Skin epidermis (tissue), 12 donors: ENCODE measurements around the gene ALOX12B.
"Not testable (repeated sequence)": the region's sequence is repeated elsewhere in the genome, so short reads cannot be mapped to it uniquely, and the experiment has no call there.

Experiments
- H3K27ac ChIP-seq, 21 experiments: fragments of 200-600 bp; sonication (generic) in 11 of 21; one replicate each; pipeline ENCODE4 v1.5.0; 2020; ENCODE audit warnings: mild to moderate bottlenecking in 3 of 21, inconsistent platforms in 2 of 21, moderate library complexity in 2 of 21
- H3K4me3 ChIP-seq, 7 experiments: fragments of 200-600 bp; sonication (generic) in 2 of 7; one replicate each; pipeline ENCODE4 v1.5.0; 2020; ENCODE audit warnings: inconsistent platforms in 2 of 7, mild to moderate bottlenecking in 2 of 7, moderate library complexity in 1 of 7

ALOX12B gene

DNA sequence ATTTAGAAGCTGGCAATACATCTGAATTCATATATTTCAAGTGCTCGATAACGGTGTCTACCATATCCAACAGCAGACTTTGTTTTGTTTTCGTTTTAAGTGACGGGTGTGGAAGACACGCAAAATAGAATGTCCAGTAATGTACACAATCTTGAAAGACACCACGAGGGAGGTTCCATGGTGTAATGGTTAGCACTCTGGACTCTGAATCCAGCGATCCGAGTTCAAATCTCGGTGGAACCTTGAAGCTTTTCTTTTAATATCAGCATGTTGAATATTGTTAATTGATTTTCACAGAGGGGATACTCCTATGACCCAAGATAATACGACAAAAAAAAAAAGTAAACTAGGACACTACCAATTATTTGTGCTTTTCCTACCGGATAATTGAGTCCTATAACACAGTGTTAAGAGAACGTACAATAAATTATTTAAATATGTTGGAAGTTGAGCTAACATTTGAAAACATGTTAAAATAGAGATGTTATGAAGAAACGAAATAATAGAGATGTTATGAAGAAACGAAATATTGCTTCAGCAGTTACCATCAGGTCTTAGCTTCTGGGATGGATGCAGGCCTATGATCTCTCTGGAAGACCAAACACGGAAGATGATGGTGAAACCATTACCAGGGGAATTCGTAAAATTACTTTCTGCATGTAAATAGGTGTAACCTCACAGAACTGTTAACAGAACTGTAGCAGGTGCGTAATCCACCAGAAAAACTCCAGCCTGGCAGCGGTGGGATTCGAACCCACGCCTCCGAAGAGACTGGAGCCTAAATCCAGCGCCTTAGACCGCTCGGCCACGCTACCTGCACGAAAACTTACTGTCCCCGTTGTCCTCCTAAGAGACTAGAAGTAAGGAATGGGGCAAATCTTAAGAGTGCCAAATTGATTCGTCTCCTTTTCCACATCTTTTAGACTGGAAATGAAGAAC, 32.3 kb upstream of the ALOX12B start:
- H3K27ac ChIP-seq, result peak overlapping the region in 15 of 21 experiments; percentile 9 to 87 (median 67)
- peak overlapping the region; percentile 39 to 65 (median 50) for H3K4me3 ChIP-seq

DNA sequence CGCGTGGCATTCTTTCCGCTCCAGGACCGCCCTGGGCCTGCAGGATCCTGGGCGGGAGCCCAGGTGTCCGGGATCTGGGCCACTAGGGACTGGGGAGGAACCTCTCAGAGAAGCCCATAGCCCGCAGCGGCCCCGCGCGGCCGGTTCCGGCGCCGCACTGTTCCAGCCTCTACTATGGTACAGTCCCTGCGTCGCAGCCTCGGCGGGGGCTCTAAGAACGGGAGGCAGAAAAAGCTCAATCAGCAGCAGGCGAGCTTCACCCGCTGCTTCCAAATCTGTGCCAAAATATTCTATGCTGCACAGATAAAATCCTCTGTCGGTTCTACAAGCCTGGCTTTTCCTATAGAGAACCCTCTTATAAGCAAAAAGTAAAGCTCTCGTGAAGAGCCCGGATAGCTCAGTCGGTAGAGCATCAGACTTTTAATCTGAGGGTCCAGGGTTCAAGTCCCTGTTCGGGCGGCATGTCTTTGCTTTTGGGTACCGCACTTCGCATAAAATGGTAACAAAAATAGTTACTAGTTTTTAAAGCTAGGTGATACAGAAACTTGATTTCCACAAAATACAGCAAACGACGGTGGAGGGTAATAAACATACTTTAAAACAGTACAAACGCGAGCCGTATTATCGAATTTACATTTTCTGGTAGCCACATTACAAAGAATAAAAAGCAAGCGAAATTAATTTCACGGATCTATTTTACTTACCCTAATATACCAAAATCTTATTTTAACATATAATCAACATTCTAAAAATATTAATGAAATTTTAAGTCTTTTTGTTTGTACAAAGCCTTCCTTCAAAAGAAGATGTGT, 31.5 kb upstream of the ALOX12B start:
- H3K27ac ChIP-seq, result peak overlapping the region in 20 of 21 experiments; percentile 12 to 87 (median 70)
- H3K4me3 ChIP-seq, result peak overlapping the region; percentile 39 to 51 (median 46)

DNA sequence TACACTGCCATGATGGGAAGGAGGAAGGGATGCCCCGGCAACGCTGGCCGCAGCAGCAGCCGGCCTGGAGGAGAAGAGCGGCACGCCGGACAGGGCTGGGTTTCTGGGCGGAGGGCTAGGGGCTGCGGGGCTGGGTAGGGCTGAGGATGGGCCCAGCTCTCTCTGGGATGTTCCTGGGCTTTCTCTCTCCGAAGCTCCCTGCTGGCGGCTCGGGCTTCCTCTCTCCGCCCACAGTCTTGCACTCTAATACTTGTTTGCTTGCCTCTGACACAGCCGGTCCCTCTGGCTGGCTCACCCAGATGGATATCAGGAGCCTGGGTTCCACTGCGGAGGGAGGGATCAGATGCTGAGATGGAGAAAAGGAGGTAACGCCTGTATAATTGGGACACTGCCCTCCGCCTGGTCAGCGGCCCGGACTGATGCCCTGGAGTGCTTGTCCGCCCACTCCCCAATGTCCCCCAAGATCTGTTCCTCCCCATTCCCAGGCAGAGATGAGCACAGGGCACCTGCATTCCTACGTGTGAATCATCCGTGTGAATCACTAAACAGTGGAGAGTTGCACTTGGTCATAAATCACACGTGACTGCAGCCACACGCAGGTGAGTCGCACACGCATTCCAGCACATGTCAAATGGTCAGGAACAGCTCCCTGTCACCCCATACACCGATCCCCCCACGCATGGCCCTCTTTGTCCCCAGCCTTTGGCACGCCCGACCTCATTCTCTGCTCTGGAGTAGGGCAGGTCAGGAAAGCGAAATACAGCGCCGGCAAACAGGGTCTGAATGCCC, 30.7 kb upstream of the ALOX12B start, which contains the start of gene ALOXE3:
Gene ALOXE3, minus strand, starts transcription at position 535 of the 789 bp plus-strand sequence. Its CDS starts 524 bp downstream, at position 11.
- peak within 1 kb of the TSS; percentile 4 to 87 (median 70) for H3K27ac ChIP-seq
- H3K4me3 ChIP-seq, result peak within 1 kb of the TSS; percentile 39 to 51 (median 46)

DNA sequence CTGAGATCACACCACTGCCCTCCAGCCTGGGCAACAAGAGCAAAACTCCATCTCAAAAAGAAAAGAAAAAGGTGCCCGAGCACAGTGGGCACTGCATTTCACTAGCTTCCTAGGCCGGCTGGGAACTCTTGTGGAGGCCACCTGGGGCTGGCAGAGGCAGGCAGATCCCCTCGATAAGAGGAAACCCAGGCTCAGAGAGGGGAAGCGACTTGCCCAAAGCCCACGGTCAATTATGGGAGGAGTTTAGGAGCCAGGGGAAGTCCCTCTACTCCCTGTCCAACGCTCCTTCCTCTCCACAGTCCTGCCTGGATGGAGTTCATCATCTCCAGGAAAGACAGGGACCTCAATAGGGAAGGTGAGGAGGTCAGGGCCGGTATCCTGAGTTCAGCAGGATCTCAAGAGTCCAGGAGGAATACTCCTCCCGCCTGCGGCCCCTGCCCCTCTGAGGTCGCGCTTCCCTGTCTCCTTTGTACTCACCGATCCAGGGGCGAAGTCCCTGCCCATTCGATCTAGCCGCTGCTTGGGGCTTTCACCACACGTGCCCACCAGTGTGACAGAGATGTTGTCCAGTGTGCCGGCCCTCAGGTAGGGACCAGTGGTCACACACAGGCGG, 30.0 kb upstream of the ALOX12B start:
- H3K27ac ChIP-seq, result peak overlapping the region in 19 of 21 experiments; percentile 4 to 87 (median 70)
- H3K4me3 ChIP-seq, result peak overlapping the region; percentile 39 to 51 (median 46)

- Histone ChIP-seq H3K4me3 (peak overlapping the region in 1 of 7 experiments; percentile 46), H3K27ac (no peak overlapping the region)
Measured at GRCh38 chr17:8116776-8117175, 29.3 kb upstream of the ALOX12B start.

GRCh38 chr17:8110907-8111306, 23.4 kb upstream of the ALOX12B start:
- no peak overlapping the region for H3K4me3 ChIP-seq
- H3K27ac ChIP-seq, result no peak overlapping the region

DNA sequence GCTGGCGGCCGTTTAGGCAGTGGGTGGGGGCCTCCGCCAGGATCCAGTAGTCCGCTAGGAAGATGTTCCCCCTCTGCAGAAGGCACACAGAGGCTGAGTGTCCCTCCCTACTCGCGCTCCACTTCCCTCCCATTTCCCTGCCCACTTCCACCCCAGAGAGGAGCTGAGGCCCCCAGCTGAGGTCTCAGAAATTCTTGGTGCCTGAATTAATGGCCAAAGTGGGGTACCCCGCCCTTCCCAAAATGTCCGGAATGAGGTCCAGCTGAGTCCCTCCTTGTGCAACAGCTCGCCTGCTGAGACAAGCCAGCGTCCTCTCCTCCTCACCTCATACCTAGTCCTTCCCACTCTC, 22.9 kb upstream of the ALOX12B start:
- H3K27ac ChIP-seq, result no peak overlapping the region
- peak overlapping the region in 2 of 7 experiments; percentile 38 to 41 for H3K4me3 ChIP-seq

DNA sequence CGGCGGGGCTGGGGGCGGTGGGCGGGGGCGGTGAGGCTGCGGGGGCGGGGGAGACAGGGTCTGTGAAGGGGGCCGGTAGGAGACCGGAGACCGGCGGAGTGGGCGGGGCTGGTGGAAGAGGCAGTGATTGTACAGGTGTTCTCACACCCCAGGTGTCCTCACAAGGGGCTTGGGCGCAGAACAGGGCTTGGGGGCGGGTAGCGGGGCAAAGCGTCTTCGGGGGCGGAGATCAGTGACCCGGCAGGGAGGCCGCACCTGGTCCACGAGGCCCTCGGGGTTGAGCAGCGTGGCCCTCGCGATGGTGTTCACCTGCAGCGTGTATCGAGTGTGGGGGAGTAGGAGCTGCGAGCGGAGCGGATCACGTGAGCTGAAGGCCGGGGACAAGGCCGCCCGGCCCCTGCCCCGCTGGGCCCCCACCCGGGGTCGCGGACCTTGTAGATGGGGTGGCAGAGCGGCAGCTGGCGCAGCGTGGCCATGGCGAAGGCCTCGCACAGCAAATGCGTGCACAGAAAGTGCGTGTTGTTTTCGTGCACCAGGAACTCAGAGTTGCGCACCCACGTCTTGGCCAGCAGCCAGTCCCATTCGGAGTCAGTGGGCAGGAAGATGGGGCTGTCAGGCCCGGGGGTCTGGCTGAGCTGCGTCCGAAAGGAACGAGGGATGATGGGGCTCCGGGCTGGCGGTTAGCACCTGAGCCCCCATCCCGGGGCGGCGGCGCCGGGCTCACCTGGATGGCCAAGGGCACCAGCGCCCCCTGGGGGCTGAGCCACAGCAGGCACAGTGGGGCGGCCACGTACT, 22.3 kb upstream of the ALOX12B start:
- H3K4me3 ChIP-seq, result peak overlapping the region in 6 of 7 experiments; percentile 18 to 41 (median 31)
- H3K27ac ChIP-seq, result peak overlapping the region in 1 of 21 experiments; percentile 21

DNA sequence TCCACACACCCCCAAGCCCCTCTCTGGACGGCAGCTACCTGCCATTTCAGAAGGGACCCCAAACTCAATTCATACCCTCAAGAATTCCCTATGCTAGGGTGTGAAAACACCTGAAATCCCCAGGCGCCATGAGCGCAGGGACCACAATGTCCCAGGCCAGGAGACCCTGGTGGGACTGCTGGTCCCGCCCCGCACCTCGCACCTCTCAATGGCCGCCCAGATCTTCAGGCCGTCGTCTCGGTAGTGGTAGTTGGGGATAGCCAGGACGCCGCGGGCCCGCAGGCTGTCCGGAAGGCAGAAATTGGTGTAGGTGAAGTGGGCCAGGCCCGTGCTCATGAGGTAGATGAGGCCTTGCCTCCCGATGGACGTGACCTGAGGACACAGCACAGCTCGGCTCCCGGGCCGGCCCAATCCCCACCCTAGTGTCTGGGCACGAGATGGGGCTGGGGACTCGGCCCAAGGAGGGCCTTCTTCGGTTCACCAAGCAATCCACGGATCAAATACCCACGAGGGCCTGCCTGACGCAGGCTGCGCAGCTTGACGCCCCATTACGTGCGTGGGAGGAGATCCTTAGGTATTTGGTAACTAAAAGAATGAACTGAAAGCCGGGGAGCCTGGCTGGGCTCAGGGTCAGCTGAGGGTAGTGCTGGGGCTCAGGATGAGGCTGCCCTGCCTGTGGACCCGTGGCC, 21.6 kb upstream of the ALOX12B start:
- H3K27ac ChIP-seq, result peak overlapping the region in 1 of 21 experiments; percentile 21

GRCh38 chr17:8106980-8107379, 19.5 kb upstream of the ALOX12B start:
- H3K4me3 ChIP-seq, result not testable (repeated sequence)
- peak overlapping the region in 8 of 21 experiments; percentile 2 to 63 (median 22) for H3K27ac ChIP-seq

More for the DNA sequence above, 21.6 kb upstream of the ALOX12B start:
- peak overlapping the region in 1 of 7 experiments; percentile 37 for H3K4me3 ChIP-seq

DNA sequence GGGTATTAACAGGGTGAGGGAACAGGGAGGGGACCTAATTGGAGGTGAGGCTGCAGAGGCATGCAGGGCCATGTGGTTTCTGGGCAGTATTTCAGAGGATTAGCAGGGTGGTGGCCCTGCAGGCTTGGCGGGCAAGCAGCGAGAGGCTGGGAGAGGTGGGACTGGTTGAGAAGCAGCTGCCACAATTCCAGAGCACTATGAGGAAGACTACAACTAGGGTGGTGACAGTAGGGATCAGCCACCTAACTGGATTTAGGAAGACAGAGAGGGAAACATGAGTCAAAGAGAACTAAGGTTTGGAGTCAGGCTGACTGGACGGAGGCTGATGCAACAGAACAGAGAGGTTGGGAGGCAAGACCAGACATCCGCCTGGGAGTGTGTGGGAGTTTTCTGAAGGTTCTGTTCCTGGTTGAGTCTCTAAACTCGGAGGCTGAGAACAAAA, 18.5 kb upstream of the ALOX12B start:
- Histone ChIP-seq H3K4me3 (no peak overlapping the region), H3K27ac (peak overlapping the region in 3 of 21 experiments; percentile 2 to 41 (median 25))

DNA sequence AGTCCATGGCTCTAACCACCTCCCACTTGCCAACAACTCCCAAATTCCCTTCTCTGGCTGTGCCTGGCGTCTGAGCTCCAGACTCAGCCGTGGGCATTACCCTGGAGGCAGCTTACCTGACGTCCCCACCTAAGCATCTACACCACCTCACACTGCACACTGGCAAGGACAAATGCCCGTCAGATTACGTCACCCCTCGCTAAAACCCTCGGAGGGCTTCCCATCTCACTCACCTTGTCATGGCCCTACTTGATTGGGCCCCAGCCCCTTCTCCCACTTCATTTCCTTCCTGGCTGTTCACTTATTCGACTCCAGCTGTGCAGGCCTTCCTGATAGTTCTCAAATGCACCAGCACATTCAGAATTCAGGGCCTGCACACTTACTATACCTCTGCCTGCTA, 17.4 kb upstream of the ALOX12B start:
- Histone ChIP-seq H3K4me3 (no peak overlapping the region), H3K27ac (peak overlapping the region in 7 of 21 experiments; percentile 2 to 37 (median 14))

- H3K4me3 ChIP-seq, result no peak overlapping the region
Measured at GRCh38 chr17:8103549-8103948, 16.0 kb upstream of the ALOX12B start.

DNA sequence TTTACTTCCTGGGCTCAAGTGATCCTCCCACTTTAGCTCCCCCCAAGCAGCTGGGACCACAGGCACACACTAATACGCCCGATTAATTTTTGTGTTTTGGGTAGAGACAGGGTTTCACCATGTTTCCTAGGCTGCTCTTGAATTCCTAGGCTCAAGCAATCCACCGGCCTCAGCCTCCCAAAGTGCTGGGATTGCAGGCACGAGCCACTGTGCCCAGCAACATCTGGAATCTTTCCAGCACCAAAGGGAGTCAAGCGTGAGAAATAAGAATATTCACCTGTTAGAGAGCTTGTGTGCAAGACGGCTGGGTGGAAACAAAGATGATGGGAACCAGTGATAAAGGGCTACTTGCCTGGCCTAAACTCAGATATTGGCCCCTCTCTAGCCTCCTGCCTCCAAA, 14.2 kb upstream of the ALOX12B start:
- H3K27ac ChIP-seq, result no peak overlapping the region
- no peak overlapping the region for H3K4me3 ChIP-seq

More at GRCh38 chr17:8103549-8103948, 16.0 kb upstream of the ALOX12B start:
- H3K27ac ChIP-seq, result peak overlapping the region in 3 of 21 experiments; percentile 7 to 64 (median 47)

- no peak overlapping the region for H3K4me3 ChIP-seq
- no peak overlapping the region for H3K27ac ChIP-seq
Measured at GRCh38 chr17:8100763-8101162, 13.2 kb upstream of the ALOX12B start.

- Histone ChIP-seq H3K27ac (no peak overlapping the region), H3K4me3 (no peak overlapping the region)
Measured at GRCh38 chr17:8100111-8100510, 12.6 kb upstream of the ALOX12B start.

- Histone ChIP-seq H3K27ac (no peak overlapping the region), H3K4me3 (no peak overlapping the region)
Measured at GRCh38 chr17:8096541-8096940, 9.0 kb upstream of the ALOX12B start.
